DMS153 treated with DMSO at 0.1 percent for 48 hours (cell line): ENCODE results near the gene MSI2.

Experiments
- DNase-seq: peaks from one replicate; lab custom pipeline; 2025; ENCODE audit not compliant: unreplicated experiment; lab: John Stamatoyannopoulos, UW

The MSI2 gene

DNA sequence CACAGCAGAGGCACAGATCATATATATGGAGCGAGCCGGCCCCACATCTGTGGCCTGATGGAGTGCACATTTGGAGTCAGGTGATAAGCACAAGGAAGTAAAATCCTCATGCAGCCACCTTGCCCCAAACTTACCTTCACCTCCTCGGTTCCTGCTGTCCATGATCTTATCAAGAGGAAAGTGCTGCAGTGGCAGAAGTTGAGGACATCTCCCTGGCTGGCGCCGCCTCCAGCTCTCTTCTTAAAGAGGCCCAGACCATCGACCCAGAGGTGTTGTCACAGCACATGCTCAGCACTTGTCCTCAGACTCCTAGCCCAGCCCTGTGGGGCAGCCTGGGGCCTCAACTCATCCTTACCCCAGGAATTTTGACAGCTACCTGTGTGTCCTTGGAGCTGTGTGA is 276.2 kb downstream of the MSI2 start:
- no peak for DNase-seq

DNA sequence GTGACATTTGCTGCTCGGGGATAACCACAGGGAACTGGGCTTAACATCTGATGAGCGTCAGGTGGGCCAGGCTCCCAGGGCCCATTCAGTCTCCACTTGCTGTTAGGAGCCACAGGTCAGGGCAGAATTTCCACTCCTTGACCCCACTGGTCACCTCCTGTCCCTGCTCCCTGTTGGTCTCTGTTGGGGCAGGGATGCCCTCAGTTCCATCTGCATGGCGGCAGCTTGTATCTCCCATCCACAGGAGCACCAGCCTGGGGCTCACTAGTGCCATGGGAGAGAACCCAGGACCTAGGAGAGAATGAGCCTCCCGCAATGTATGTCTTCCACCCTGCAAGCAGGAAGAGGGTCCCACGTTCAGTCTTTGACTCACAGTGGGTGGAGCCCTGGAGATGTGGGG is 276.6 kb downstream of the MSI2 start:
- no peak for DNase-seq

- DNase-seq, result no peak
These were observed 277.5 kb downstream of the MSI2 start for GRCh38 chr17:57533684-57534305.

DNA sequence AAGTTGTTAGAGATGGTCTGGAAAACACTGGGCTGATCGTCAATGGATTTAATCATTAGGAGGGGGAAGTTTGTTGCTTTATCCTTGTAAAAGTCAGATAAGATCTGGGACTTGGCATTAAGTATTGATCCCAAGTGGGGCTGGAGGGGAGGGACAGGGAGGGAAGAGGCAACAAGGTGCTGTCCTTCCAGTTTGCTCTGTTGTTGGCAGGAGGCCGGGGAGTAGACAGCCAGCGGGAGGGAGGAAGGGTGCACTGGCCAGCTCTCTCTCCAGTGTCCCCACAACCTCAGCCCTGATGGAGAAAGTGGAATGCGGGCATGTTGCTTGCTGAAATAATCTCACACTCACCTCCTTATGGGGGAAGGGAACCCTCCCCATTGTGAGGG is 278.5 kb downstream of the MSI2 start:
- no peak for DNase-seq

- no peak for DNase-seq
These were observed 279.1 kb downstream of the MSI2 start for GRCh38 chr17:57535249-57535966.

DNA sequence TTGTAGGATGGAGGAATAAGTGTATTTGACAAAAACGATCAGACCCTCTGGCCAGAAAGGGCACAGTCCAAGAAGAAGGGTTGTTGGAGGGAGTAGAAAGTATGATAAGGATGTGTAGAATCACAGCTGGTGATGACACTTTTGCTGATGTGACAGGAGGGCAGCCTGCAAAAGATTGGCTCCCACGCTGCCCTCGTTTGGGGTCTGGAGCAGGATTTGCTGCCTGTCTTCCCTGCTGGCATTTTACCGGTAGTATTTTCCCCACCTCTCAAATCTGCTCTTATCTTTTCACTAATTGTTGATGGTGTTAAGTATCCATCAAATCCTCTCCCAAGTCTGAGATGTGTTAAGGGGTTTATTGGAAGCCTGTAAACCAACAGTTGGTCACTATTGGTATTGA is 280.0 kb downstream of the MSI2 start:
- no peak for DNase-seq

DNA sequence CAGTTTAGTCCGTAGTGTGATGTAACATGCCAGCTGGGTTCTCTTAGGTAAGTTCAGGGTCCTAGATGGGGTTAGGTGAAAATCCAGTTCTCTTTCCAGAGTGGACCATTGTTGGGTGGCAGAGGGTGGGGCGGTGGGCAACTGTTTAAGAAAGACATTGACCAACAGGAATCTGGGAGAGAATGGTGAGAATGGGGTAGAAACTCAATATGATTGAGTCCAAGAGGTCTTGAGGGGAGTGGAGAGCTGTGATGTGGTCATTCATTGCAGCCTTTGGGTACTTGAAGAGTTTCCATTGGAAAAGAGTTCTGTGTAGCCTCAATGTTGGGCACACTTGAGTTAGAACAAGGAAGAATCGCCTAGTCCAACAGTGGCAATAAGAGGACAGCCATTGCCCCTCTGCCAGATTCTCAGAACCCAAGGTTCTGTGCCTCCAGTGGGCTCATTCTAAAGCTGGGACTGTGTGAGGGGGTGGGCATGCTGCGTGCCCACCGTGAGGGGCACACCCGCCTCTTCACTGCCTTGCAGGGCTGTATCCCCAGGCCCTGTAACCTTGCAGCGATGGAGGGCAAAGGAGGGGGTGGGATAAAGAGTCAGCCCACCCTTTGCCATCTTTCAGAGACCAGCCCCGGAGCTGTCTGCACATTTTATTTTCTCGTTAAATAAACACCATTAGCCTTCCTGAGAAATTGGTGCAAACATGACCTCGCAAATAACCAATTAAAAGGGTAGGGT is 280.6 kb downstream of the MSI2 start:
- no peak for DNase-seq

GRCh38 chr17:57537524-57538410 is 281.4 kb downstream of the MSI2 start:
- no peak for DNase-seq

GRCh38 chr17:57538736-57539456 is 282.6 kb downstream of the MSI2 start:
- no peak for DNase-seq

- DNase-seq, result no peak
These were observed 283.4 kb downstream of the MSI2 start for GRCh38 chr17:57539529-57540301.

- no peak for DNase-seq
These were observed 284.3 kb downstream of the MSI2 start for GRCh38 chr17:57540596-57540995.

DNA sequence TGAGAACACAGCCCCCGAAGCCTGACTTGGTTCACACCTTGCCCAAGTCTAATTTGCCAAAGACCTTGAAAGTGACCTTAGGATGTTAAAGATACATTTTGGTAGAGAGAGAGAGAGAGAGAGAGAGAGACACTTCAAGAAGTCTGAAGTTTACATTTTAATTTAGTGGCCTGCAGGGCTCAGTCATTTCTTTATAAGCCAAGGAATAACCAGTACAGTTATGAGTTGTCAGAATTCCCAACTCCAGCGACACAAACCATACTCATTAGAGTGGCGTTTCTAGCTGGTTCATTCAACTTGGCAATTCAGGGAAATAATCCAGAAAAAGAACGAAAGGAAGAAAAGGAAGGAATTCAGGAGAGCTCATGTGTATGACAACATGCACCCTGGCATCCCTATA is 284.7 kb downstream of the MSI2 start:
- no peak for DNase-seq

GRCh38 chr17:57541472-57542394 is 285.4 kb downstream of the MSI2 start:
- no peak for DNase-seq

DNA sequence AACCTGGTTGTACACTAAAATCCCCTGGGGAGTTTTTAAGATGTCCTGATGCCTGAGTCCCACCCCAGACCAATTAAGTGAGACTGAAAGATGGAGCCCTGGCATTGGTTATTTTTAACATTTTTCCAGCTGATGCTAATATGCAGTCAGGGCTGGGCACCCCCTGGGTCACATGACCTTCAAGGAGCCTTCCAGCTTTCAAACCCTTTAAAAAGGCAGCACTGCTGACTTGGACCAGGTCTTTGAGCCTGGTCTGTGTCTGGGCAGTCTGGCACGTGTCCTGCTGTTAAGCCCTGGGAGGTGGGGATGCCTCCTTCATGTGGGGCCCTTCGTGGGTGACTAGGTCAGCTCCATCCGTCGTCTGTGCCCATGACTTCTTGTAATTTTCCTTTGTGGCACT is 286.2 kb downstream of the MSI2 start:
- no peak for DNase-seq

- no peak for DNase-seq
These were observed 286.9 kb downstream of the MSI2 start for GRCh38 chr17:57543230-57543629.

- no peak for DNase-seq
These were observed 288.1 kb downstream of the MSI2 start for GRCh38 chr17:57544401-57544800.

DNA sequence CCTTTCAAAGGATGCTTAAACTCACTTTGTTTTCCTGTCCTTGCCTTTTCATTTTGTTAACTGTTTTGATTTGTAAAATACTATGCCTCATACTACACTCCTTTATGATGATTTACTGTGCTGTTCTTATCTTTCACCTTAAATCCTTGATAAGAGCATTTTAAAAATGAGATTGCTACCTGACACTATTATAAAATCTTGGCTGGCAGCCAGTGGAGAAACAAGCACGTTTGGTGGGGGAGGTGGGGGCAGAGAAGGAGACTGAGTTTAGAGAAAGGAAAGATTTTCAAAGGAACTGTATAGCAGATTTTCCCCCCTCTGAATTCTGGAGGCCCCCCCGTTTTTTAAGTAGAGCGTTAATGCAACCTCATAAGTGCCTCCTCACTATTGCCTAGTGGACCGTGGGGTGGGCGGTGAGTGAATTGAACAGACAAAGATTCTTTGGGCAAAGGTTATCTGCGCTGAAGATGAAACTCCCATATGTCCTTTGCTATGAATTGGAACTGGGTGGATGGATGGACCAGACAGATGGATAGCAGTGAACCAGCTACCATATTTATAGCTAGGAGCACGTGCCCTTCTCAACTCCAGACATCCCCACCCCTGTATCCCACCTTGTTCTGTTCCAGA is 288.6 kb downstream of the MSI2 start:
- DNase-seq, result no peak

GRCh38 chr17:57545731-57546342 is 289.5 kb downstream of the MSI2 start:
- DNase-seq, result no peak
